NCI-H187 (cell line): ENCODE data around the gene UTP18.
"Not testable (repeated sequence)": the region's sequence is repeated elsewhere in the genome, so short reads cannot be mapped to it uniquely, and the experiment has no call there.

ENCODE experiments used
- DNase-seq, 2 experiments: peaks; one replicate each; lab custom pipeline; 2025; lab: John Stamatoyannopoulos, UW

The UTP18 gene

DNA sequence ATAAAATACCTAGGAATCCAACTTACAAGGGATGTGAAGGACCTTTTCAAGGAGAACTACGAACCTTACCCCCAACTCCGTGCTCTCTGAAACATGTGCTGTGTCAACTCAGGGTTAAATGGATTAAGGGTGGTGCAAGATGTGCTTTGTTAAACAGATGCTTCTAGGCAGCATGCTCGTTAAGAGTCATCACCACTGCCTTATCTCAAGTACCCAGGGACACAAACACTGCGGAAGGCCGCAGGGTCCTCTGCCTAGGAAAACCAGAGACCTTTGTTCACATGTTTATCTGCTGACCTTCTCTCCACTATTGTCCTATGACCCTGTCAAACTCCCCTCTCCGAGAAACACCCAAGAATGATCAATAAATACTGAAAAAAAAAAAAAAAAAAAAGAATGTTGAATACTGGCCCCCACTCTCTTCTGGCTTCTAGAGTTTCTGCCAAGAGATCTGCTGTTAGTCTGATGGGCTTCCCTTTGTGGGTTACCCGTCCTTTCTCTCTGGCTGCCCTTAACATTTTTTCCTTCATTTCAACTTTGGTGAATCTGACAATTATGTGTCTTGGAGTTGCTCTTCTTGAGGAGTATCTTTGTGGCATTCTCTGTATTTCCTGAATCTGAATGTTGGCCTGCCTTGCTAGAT, 70.6 kb downstream of the UTP18 start:
- not testable (repeated sequence) for DNase-seq

DNA sequence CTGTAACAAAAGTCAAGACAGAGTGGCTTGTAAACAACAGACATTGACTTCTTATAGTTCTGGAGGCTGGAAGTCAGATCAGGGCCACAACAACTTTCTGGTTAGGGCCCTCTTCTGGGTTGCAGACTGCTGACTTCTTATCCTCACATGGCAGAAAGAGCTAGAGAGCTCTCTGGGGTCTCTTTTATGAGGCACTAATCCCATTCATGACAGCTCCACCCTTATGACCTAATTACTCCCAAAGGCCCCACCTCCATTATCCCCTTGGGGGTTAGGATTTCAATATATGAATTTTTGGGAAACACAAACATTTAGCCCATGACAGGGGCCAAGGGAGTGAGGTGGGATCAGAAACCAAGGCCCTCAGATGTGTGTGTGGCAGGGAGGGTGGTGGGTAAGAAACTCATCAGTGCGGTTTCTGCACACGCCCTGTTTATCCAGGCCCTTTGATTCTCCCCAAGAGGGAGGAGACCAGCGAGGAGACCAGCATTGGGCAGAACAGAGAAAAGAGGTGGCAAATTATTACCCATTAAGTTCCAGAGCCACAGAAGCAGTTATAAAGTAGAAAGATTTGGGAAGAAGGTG, 74.8 kb downstream of the UTP18 start:
- no peak for DNase-seq

DNA sequence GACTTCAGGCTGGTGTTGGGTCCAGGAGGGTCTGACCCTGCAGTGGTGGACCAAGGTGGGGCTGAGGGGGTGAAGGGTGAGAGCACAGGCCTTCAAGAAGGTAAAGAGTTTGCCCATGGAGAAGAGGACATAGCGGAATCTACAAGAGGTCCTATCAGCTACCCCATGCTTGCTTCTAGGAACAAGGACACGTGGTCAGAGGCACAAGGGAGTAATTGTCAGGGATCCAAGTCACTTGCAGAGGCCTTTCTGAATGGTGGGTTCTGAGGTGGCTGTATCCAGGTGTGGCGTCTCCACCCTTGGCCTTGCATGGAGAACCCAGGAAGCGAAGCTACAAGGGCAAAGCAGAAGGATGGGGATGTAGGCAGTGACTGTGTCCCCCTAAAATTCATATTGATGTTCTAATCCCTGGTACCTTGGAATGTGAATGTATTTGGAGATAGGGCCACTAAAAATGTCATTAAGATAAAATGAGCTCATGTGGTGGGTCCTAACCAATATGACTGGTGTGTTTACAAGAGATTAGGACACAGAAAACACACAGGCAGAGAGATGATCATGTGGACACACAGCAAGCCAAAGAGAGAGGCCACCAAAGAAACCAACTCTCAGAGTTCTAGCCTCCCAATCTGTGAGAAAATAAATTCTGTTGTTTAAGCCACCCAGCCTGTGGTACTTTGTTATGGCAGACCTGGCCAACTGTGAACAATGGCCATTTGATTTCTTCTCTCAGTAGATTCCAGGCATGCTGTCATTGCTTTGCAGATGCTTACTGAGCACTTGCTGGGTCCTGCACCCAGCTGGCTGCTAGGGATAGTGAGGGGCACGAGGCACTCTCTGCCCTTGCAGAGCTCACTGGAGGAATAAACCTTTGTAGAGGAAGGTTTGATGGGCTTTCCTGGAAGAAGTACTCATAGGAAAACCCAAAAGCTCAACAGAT, 75.8 kb downstream of the UTP18 start:
- no peak for DNase-seq

DNA sequence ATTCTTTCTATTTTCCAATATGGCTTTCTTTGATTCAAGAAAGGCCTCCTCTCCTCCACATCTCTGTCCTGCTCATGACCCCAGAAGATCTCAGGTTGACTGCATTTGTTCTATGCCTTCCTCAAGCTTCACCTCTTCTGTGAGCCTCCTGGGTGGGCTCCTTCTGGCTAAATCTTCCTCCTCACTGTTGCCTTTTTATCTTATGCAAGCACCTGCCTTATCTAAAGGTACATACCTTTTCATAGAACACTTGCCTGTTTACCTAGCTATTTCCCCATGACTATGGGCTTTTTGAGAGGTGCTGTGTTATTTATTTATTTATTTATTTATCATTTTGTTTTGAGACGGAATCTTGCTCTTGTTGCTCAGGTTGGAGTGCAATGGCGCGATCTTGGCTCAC, 81.1 kb downstream of the UTP18 start:
- DNase-seq: no peak

DNA sequence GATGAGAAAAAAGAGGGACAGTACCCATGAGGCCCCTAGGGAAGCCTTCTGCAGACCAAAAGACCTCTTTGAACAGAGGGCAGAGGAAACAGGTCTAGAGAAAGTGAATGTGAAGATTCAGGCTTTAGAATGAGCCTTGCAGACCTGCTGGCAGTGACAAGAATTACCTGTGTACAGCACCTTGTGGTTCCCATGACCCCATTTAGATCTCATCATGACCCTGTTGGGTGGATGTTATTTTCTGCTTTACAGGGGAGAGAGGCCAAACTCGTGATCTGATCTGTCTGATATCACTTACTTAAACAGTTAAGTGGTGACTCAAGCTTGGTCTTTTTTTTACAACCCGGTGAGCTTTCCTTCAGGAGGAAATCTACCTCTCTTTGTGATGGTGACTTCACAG, 81.9 kb downstream of the UTP18 start:
- no peak for DNase-seq

- DNase-seq: no peak
Observed at GRCh38 chr17:51344532-51344931, 84.2 kb downstream of the UTP18 start.

DNA sequence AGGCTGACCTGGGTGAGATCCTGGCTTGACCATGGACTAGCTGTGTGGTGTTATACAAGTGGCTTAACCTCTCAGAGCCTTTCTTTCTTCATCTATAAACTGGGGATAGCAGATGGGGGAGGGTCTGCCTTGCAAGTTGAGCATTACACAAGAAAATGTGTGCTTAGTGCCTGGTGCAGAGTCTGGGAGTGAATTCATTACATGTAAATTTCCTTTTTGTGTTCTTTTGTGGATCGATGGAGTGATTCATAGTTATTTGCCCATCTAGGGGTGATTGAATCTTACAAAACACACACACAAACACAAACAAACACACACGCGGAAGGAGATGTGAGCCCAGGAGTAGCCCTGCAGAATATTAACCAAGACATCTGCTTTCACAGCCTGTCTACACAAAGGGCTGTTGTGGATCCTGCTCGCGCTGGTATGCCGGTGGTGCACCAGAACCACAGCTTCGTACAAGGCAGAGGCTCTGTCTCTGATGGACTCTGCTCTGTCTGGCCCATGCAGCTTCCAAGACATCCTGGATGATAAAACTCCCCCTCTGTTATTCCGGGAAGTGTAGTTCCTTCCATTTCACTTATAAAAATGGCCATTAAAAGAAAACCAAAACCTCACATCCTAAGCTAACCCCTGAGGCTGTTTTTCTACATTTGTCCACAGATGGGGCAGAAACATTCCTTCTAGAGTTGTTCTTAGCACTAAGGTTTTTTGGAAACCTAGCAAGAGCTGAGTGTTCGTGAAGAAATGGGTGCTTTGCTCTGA, 86.1 kb downstream of the UTP18 start:
- no peak for DNase-seq
